NCI-H2081 (cell line): Measurements from ENCODE around the gene AMIGO1.

Experiments
- DNase-seq, 2 experiments: peaks; one replicate each; lab custom pipeline; 2025; lab: John Stamatoyannopoulos, UW

Gene AMIGO1

GRCh38 chr1:109502364-109502851, 7.1 kb downstream of the AMIGO1 start:
- no peak for DNase-seq

GRCh38 chr1:109501644-109502363, 7.7 kb downstream of the AMIGO1 start:
- no peak for DNase-seq

- no peak for DNase-seq
Measured at GRCh38 chr1:109500941-109501381, 8.6 kb downstream of the AMIGO1 start.

GRCh38 chr1:109499661-109500536, 9.6 kb downstream of the AMIGO1 start:
- DNase-seq, result peak in 1 of 2 experiments; percentile 10

GRCh38 chr1:109499081-109499480, 10.4 kb downstream of the AMIGO1 start:
- DNase-seq, result no peak

GRCh38 chr1:109498161-109498801, 11.2 kb downstream of the AMIGO1 start:
- peak in 1 of 2 experiments; percentile 61 for DNase-seq

- no peak for DNase-seq
Measured at GRCh38 chr1:109497449-109498160, 11.9 kb downstream of the AMIGO1 start.

GRCh38 chr1:109495738-109496137, 13.8 kb downstream of the AMIGO1 start:
- no peak for DNase-seq

GRCh38 chr1:109493805-109494539, 15.6 kb downstream of the AMIGO1 start, which contains the start of gene CYB561D1:
CYB561D1 (plus strand) TSS chr1:109494094; CDS start chr1:109494140, 46 bp downstream.
- peak; percentile 61 to 73 for DNase-seq

GRCh38 chr1:109493227-109493626, 16.3 kb downstream of the AMIGO1 start:
- no peak for DNase-seq

- DNase-seq, result no peak
Measured at GRCh38 chr1:109492779-109493178, 16.7 kb downstream of the AMIGO1 start.

- no peak for DNase-seq
Measured at GRCh38 chr1:109491372-109491771, 18.2 kb downstream of the AMIGO1 start.

GRCh38 chr1:109490934-109491302, 18.6 kb downstream of the AMIGO1 start:
- no peak for DNase-seq

- DNase-seq, result no peak
Measured at GRCh38 chr1:109490029-109490933, 19.2 kb downstream of the AMIGO1 start.

GRCh38 chr1:109488696-109489095, 20.8 kb downstream of the AMIGO1 start:
- DNase-seq, result no peak

- no peak for DNase-seq
Measured at GRCh38 chr1:109488201-109488600, 21.3 kb downstream of the AMIGO1 start.

GRCh38 chr1:109487261-109487660, 22.3 kb downstream of the AMIGO1 start:
- DNase-seq, result no peak

- DNase-seq, result no peak
Measured at GRCh38 chr1:109485001-109485400, 24.5 kb downstream of the AMIGO1 start.

- DNase-seq, result no peak
Measured at GRCh38 chr1:109484519-109484975, 25.0 kb downstream of the AMIGO1 start.
